B cell (primary cell): ENCODE measurements around the gene GLIPR2. TPM values are rescaled to one million over a fixed set of nuclear protein-coding genes. Genes with fewer than 3 reads are reported as not detected.
"Not testable (repeated sequence)": the region's sequence is repeated elsewhere in the genome, so short reads cannot be mapped to it uniquely, and the experiment has no call there.

ENCODE experiments used
- ATAC-seq: fragments of 200-7000 bp; cut with Tn5 transposase; one replicate; pipeline ENCODE4 v1.10.0; 2021; ENCODE audit warnings: low read depth, mild to moderate bottlenecking, moderate number of reproducible peaks, moderate library complexity
- CTCF ChIA-PET: fragments of 350-600 bp; sonication (Branson Sonifier 250); formaldehyde crosslinking; loops from one replicate; lab custom pipeline; 2021; ENCODE audit warnings: antibody characterized with exemption, inconsistent platforms; lab: Charles Lee
- POLR2A ChIA-PET: fragments of 350-600 bp; sonication (Branson Sonifier 250); formaldehyde crosslinking; loops from one replicate; lab custom pipeline; 2021; ENCODE audit warnings: antibody characterized with exemption; lab: Charles Lee
- DNase-seq: peaks from one replicate; pipeline ENCODE4 v3.0.0; 2013
- H2AFZ ChIP-seq: 2 replicates; pipeline ENCODE4 v1.6.1; 2012; ENCODE audit warnings: mild to moderate bottlenecking, low read depth, low read length; ENCODE audit not compliant: insufficient read depth, poor library complexity, severe bottlenecking
- H3K27ac ChIP-seq, 2 donors: 1 replicate in 1 of 2; 2 replicates in 1 of 2; pipeline ENCODE4 v1.5.1; 2012 to 2013; ENCODE audit warnings: low read length in 2 of 2, mild to moderate bottlenecking in 2 of 2, moderate library complexity in 1 of 2
- H3K27me3 ChIP-seq, 4 experiments: fragments of 200-600 bp in 1 of 4; sonication (generic) in 1 of 4; replicated peaks in 1 of 4; 1 replicate in 2 of 4; 2 replicates in 2 of 4; pipeline versions ENCODE4 v1.6.1 to v1.7.0; 2013 to 2016; ENCODE audit warnings: low read length in 3 of 4, mild to moderate bottlenecking in 2 of 4, mixed read lengths in 1 of 4, moderate library complexity in 1 of 4; ENCODE audit not compliant: insufficient read depth in 4 of 4, control insufficient read depth in 3 of 4; ENCODE audit errors: control extremely low read depth in 1 of 4
- H3K36me3 ChIP-seq, 2 experiments: replicated peaks in 1 of 2; 1 replicate in 1 of 2; 2 replicates in 1 of 2; pipeline versions ENCODE4 v1.6.1 to v1.7.1; 2013; ENCODE audit warnings: low read length in 1 of 2; ENCODE audit not compliant: insufficient read depth in 2 of 2, control insufficient read depth in 1 of 2; ENCODE audit errors: control extremely low read depth in 1 of 2, extremely low read depth in 1 of 2
- H3K4me1 ChIP-seq, 2 donors: fragments of 200-600 bp in 1 of 2; sonication (generic) in 1 of 2; 1 replicate in 1 of 2; 2 replicates in 1 of 2; pipeline versions ENCODE4 v1.5.1 to v1.6.1; 2013 to 2017; ENCODE audit warnings: low read length in 2 of 2; ENCODE audit not compliant: control insufficient read depth in 2 of 2, insufficient read depth in 2 of 2
- H3K4me2 ChIP-seq: replicated peaks from 2 replicates; pipeline ENCODE3; 2012; ENCODE audit warnings: mild to moderate bottlenecking, low read depth, low read length; ENCODE audit not compliant: poor library complexity, severe bottlenecking
- H3K4me3 ChIP-seq, 5 experiments: fragments of 200-600 bp in 1 of 5; sonication (generic) in 1 of 5; 1 replicate in 3 of 5; 2 replicates in 2 of 5; pipeline versions ENCODE4 v1.5.1 to v1.7.0; 2011 to 2016; ENCODE audit warnings: low read length in 4 of 5, mild to moderate bottlenecking in 4 of 5, low read depth in 2 of 5, control low read depth in 1 of 5, moderate library complexity in 1 of 5; ENCODE audit not compliant: insufficient read depth in 1 of 5; ENCODE audit errors: control extremely low read depth in 1 of 5, extremely low read depth in 1 of 5
- H3K79me2 ChIP-seq: fragments of 200-600 bp; sonication (generic); one replicate; pipeline ENCODE4 v1.6.0; 2016; ENCODE audit warnings: low read length; ENCODE audit not compliant: control insufficient read depth, insufficient read depth
- H3K9ac ChIP-seq: fragments of 200-600 bp; sonication (generic); 2 replicates; pipeline ENCODE4 v1.6.1; 2017; ENCODE audit warnings: mild to moderate bottlenecking, low read length, moderate library complexity
- H3K9me3 ChIP-seq, 3 donors: one replicate each; pipeline versions ENCODE4 v1.6.1 to v1.7.1; 2013; ENCODE audit warnings: low read length in 2 of 3; ENCODE audit not compliant: control insufficient read depth in 2 of 3, insufficient read depth in 1 of 3; ENCODE audit errors: control extremely low read depth in 1 of 3
- H4K20me1 ChIP-seq: 2 replicates; pipeline ENCODE4 v1.6.0; 2012; ENCODE audit warnings: mild to moderate bottlenecking, low read length; ENCODE audit not compliant: insufficient read depth, control insufficient read depth, poor library complexity, severe bottlenecking
- H3K27ac Mint-ChIP-seq: one replicate; pipeline ENCODE4 v1.8.0; 2021; ENCODE audit warnings: mixed read lengths
- H3K27me3 Mint-ChIP-seq: one replicate; pipeline ENCODE4 v1.8.0; 2021; ENCODE audit warnings: mixed read lengths
- H3K4me1 Mint-ChIP-seq: one replicate; pipeline ENCODE4 v1.8.0; 2021; ENCODE audit warnings: mixed read lengths
- H3K4me3 Mint-ChIP-seq: one replicate; pipeline ENCODE4 v1.8.0; 2021; ENCODE audit warnings: mixed read lengths
- H3K9me3 Mint-ChIP-seq: one replicate; pipeline ENCODE4 v1.8.0; 2022; ENCODE audit warnings: mixed read lengths; ENCODE audit not compliant: insufficient read depth
- CTCF ChIP-seq: fragments of 200-600 bp; IDR thresholded peaks from one replicate; pipeline ENCODE4 v1.8.0; 2022; ENCODE audit warnings: antibody characterized with exemption, mild to moderate bottlenecking
- EZH2 ChIP-seq: IDR thresholded peaks from 2 replicates; pipeline ENCODE4 v1.6.1; 2012; ENCODE audit warnings: borderline replicate concordance, low read depth, mild to moderate bottlenecking, moderate library complexity, low read length; ENCODE audit not compliant: insufficient read depth, poor library complexity, severe bottlenecking
- WGBS: methylation state at CpG from one replicate; pipeline ENCODE4 v1.1.5; 2013; ENCODE audit warnings: missing lambda C conversion rate; ENCODE audit not compliant: insufficient coverage; 5-methylcytosine and 5-hydroxymethylcytosine counted together
- intact Hi-C: fragments of 100-400 bp; cut with micrococcal nuclease; formaldehyde crosslinking; loops from one replicate; pipeline ENCODE4 v1.10.0; 2022
- polyA plus RNA-seq: library from polyadenylated mRNA; depleted of rRNA; stranded (reverse); fragments of >200 nt; gene quantifications from 2 replicates; pipeline ENCODE4 v1.2.3, GENCODE V29; 2012
- total RNA-seq, 2 donors: library from RNA; stranded (reverse); fragments of 120-200 nt in 1 of 2; gene quantifications; 1 replicate in 1 of 2; 2 replicates in 1 of 2; pipeline versions ENCODE4 v1.2.3 to v1.2.4, GENCODE V29; 2013 to 2022

GLIPR2 gene
- total and polyA plus RNA-seq, 2 donors (not counting 1 experiment from before 2014, with no cell fraction given), result 13.7 to 14.6 TPM

DNA sequence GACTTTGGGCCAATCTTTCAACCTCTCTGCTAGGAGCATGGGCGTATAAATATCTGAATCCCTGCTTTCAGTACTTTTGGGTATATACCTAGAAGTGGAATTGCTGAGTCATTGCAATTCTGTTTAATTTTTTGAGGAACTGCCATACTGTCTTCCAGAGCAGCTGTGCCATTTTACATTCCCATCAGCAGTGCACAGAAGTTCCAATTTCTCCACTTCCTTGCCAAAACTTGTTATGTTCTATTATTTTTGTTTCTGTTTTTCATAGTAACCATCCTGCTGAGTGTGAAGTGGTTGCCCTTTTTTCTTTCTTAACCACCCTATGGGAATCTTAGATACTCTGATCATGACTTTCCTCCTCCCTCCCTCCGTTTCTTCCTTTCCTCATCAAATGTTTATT lies 21.6 kb downstream of the GLIPR2 start:
- intact Hi-C loops, result no loop called here
- peaks cover 0 to 4% (median 3%) of the 10 kb centered on the region in 3 donors for H3K9me3 ChIP-seq
- no peak overlapping the region for H3K27ac Mint-ChIP-seq
- H3K27me3 Mint-ChIP-seq, result no peaks in the 10 kb centered on the region
- peaks cover 2% of the 10 kb centered on the region for H3K79me2 ChIP-seq
- H3K9me3 Mint-ChIP-seq, result no peaks in the 10 kb centered on the region
- peaks cover 15 to 18% of the 10 kb centered on the region in 2 donors for H3K4me1 ChIP-seq
- no peak overlapping the region for H3K9ac ChIP-seq
- H3K4me1 Mint-ChIP-seq, result peaks cover 14% of the 10 kb centered on the region
- no peak overlapping the region for H3K4me3 Mint-ChIP-seq
- ATAC-seq (no peak), DNase-seq (no peak)
- H4K20me1 ChIP-seq, result no peaks in the 10 kb centered on the region
- TF ChIP-seq CTCF, result no peak
- TF ChIP-seq EZH2, result no peak
- no peak overlapping the region for H3K27ac ChIP-seq
- WGBS, result no CpG with 5 or more reads among the region's 2 CpGs
- H3K27me3 ChIP-seq, result no peaks in the 10 kb centered on the region
- POLR2A ChIA-PET, result no interaction called here
- no peaks in the 10 kb centered on the region for H3K36me3 ChIP-seq
- H3K4me2 ChIP-seq, result no peak overlapping the region
- no peak overlapping the region for H3K4me3 ChIP-seq
- no peak overlapping the region for H2AFZ ChIP-seq
- CTCF ChIA-PET, result interaction anchor here (1.1 kb wide), 1 partner anchor 14 kb away, joined by 7 read pairs; no protein-coding TSS in a partner anchor

- no peak for DNase-seq
- no peak overlapping the region for H2AFZ ChIP-seq
- peaks cover 9 to 10% of the 10 kb centered on the region in 2 donors for H3K4me1 ChIP-seq
- ChIA-PET CTCF (interaction anchor here (1.0 to 1.1 kb wide), 2 partner anchors 15 to 56 kb away, joined by 4 to 7 read pairs; no protein-coding TSS in a partner anchor), POLR2A (interaction anchor here (0.7 kb wide), 1 partner anchor 14 kb away, joined by 3 read pairs; no protein-coding TSS in a partner anchor)
- H3K27me3 ChIP-seq, result no peaks in the 10 kb centered on the region
- no peak for ATAC-seq
- H3K4me3 ChIP-seq, result no peak overlapping the region
- intact Hi-C loops, result no loop called here
- Mint-ChIP-seq H3K27me3 (no peaks in the 10 kb centered on the region), H3K27ac (no peak overlapping the region), H3K4me3 (no peak overlapping the region), H3K4me1 (peaks cover 7% of the 10 kb centered on the region), H3K9me3 (no peaks in the 10 kb centered on the region)
- no peaks in the 10 kb centered on the region for H4K20me1 ChIP-seq
- no peaks in the 10 kb centered on the region for H3K36me3 ChIP-seq
- WGBS, result 98% methylated on average over 6 of the region's 7 CpGs
- H3K4me2 ChIP-seq, result no peak overlapping the region
- no peak overlapping the region for H3K9ac ChIP-seq
- H3K9me3 ChIP-seq, result peaks cover 0 to 4% (median 3%) of the 10 kb centered on the region in 3 donors
- H3K27ac ChIP-seq, result no peak overlapping the region
- TF ChIP-seq CTCF (no peak), EZH2 (no peak)
- no peaks in the 10 kb centered on the region for H3K79me2 ChIP-seq
Measured at GRCh38 chr9:36158917-36159316, 22.4 kb downstream of the GLIPR2 start.

DNA sequence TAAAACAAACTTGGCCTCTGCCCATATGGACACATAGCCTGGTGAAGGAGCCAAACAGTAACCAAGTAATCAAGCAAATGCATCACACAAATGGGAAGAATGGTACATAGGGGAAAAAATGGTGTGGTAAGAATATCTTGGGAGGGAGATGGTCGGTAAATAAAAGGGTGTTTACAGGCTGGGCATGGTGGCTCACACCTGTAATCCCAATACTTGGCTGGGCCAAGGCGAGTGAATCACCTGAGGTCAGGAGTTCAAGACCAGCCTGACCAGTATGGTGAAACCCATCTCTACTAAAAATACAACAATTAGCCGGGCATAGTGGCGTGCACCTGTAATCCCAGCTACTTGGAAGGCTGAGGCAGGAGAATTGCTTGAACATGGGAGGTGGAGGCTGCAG lies 23.0 kb downstream of the GLIPR2 start:
- POLR2A ChIA-PET, H3K27ac ChIP-seq, intact Hi-C loops, H3K4me1 Mint-ChIP-seq, H3K27me3 ChIP-seq, H3K27me3 Mint-ChIP-seq, H3K79me2 ChIP-seq, H3K4me1 ChIP-seq, ATAC-seq, DNase-seq, H3K27ac Mint-ChIP-seq, H3K9ac ChIP-seq, H4K20me1 ChIP-seq, H3K4me3 Mint-ChIP-seq, H3K9me3 Mint-ChIP-seq, H3K9me3 ChIP-seq, H3K4me2 ChIP-seq, H2AFZ ChIP-seq, H3K4me3 ChIP-seq, H3K36me3 ChIP-seq: not testable (repeated sequence)
- no CpG with 5 or more reads among the region's 4 CpGs for WGBS
- CTCF ChIA-PET, result interaction anchor here (1.0 to 1.2 kb wide), 3 partner anchors 15 to 57 kb away, joined by 4 to 7 read pairs (median 5); no protein-coding TSS in a partner anchor
